ENCODE measurements around the gene LEMD3.

- TF ChIP-seq SUZ12 (IDR thresholded peaks at IDR 0.05; ENCODE audit: low read length), result no peak
- no peak for TF ChIP-seq POLR2A (IDR thresholded peaks at IDR 0.05; ENCODE audit: control extremely low read depth in 1 of 2, low read depth in 2 of 2, low read length in 2 of 2)
Observed at GRCh38 chr12:65121049-65121955, 48.1 kb upstream of the LEMD3 start, which contains the start of gene WIF1.

Data from H1 (cell line).